ENCODE data around the gene RIOX2. TPM values are rescaled to one million over a fixed set of nuclear protein-coding genes. Genes with fewer than 3 reads are reported as not detected.
"Not testable (repeated sequence)": the region's sequence is repeated elsewhere in the genome, so short reads cannot be mapped to it uniquely, and the experiment has no call there.

RIOX2 gene
- total RNA-seq, 1 donor from 2014 or later = 63.2 TPM

GRCh38 chr3:97914388-97914787, 57.8 kb downstream of the RIOX2 start:
- Mint-ChIP-seq H3K9me3 (no peaks in the 10 kb centered on the region), H3K27me3 (ENCODE audit: low read depth) (no peaks in the 10 kb centered on the region), H3K36me3 (ENCODE audit: low read depth) (peaks cover 50% of the 10 kb centered on the region), H3K4me3 (ENCODE audit: low read depth) (no peak overlapping the region), H3K4me1 (ENCODE audit: low read depth) (peaks cover 15% of the 10 kb centered on the region), H3K27ac (no peak overlapping the region)
- no peak for DNase-seq (ENCODE audit: low spot score)
- intact Hi-C loops (cut with micrococcal nuclease) = no loop called here

GRCh38 chr3:97911459-97911858, 60.8 kb downstream of the RIOX2 start:
- intact Hi-C loops (cut with micrococcal nuclease) = no loop called here
- no peak overlapping the region for H3K27ac Mint-ChIP-seq
- H3K9me3 Mint-ChIP-seq = peaks cover 8% of the 10 kb centered on the region
- no peak for DNase-seq (ENCODE audit: low spot score)
- peaks cover 15% of the 10 kb centered on the region for H3K4me1 Mint-ChIP-seq (ENCODE audit: low read depth)
- H3K36me3 Mint-ChIP-seq (ENCODE audit: low read depth) = peaks cover 35% of the 10 kb centered on the region
- H3K4me3 Mint-ChIP-seq (ENCODE audit: low read depth) = no peak overlapping the region
- H3K27me3 Mint-ChIP-seq (ENCODE audit: low read depth) = no peaks in the 10 kb centered on the region

GRCh38 chr3:97910931-97911351, 61.3 kb downstream of the RIOX2 start:
- intact Hi-C loops (cut with micrococcal nuclease) = no loop called here
- Mint-ChIP-seq H3K4me1 (ENCODE audit: low read depth) (peaks cover 15% of the 10 kb centered on the region), H3K9me3 (peaks cover 8% of the 10 kb centered on the region), H3K27ac (peak overlapping the region; percentile 53), H3K27me3 (ENCODE audit: low read depth) (no peaks in the 10 kb centered on the region), H3K36me3 (ENCODE audit: low read depth) (peaks cover 33% of the 10 kb centered on the region), H3K4me3 (ENCODE audit: low read depth) (peak overlapping the region; percentile 73)
- peak; percentile 11 for DNase-seq (ENCODE audit: low spot score)

- H3K9me3 Mint-ChIP-seq; intact Hi-C loops (cut with micrococcal nuclease); H3K27me3 Mint-ChIP-seq (ENCODE audit: low read depth): not testable (repeated sequence)
- Mint-ChIP-seq H3K4me1 (ENCODE audit: low read depth) (peaks cover 15% of the 10 kb centered on the region), H3K36me3 (ENCODE audit: low read depth) (peaks cover 29% of the 10 kb centered on the region), H3K4me3 (ENCODE audit: low read depth) (peak overlapping the region; percentile 73), H3K27ac (peak overlapping the region; percentile 53)
- peak; percentile 34 for DNase-seq (ENCODE audit: low spot score)
Observed at GRCh38 chr3:97910236-97910831, 61.9 kb downstream of the RIOX2 start.

GRCh38 chr3:97909830-97910229, 62.4 kb downstream of the RIOX2 start:
- H3K36me3 Mint-ChIP-seq (ENCODE audit: low read depth) = peaks cover 24% of the 10 kb centered on the region
- H3K27ac Mint-ChIP-seq; intact Hi-C loops (cut with micrococcal nuclease); H3K4me3 Mint-ChIP-seq (ENCODE audit: low read depth); H3K27me3 Mint-ChIP-seq (ENCODE audit: low read depth); H3K9me3 Mint-ChIP-seq; DNase-seq (ENCODE audit: low spot score): not testable (repeated sequence)
- H3K4me1 Mint-ChIP-seq (ENCODE audit: low read depth) = peaks cover 15% of the 10 kb centered on the region

GRCh38 chr3:97901313-97902248, 70.7 kb downstream of the RIOX2 start:
- peaks cover 3% of the 10 kb centered on the region for H3K4me1 Mint-ChIP-seq (ENCODE audit: low read depth)
- peaks cover 14% of the 10 kb centered on the region for H3K36me3 Mint-ChIP-seq (ENCODE audit: low read depth)

GRCh38 chr3:97899331-97899730, 72.9 kb downstream of the RIOX2 start:
- no peak for DNase-seq (ENCODE audit: low spot score)
- Mint-ChIP-seq H3K36me3 (ENCODE audit: low read depth) (peaks cover 14% of the 10 kb centered on the region), H3K9me3 (no peaks in the 10 kb centered on the region), H3K4me1 (ENCODE audit: low read depth) (peaks cover 3% of the 10 kb centered on the region), H3K27me3 (ENCODE audit: low read depth) (no peaks in the 10 kb centered on the region), H3K27ac (no peak overlapping the region), H3K4me3 (ENCODE audit: low read depth) (no peak overlapping the region)
- intact Hi-C loops (cut with micrococcal nuclease) = no loop called here

More at GRCh38 chr3:97901313-97902248, 70.7 kb downstream of the RIOX2 start:
- no peaks in the 10 kb centered on the region for H3K9me3 Mint-ChIP-seq
- intact Hi-C loops (cut with micrococcal nuclease) = no loop called here
- no peak for DNase-seq (ENCODE audit: low spot score)
- H3K4me3 Mint-ChIP-seq (ENCODE audit: low read depth) = no peak overlapping the region
- no peaks in the 10 kb centered on the region for H3K27me3 Mint-ChIP-seq (ENCODE audit: low read depth)
- H3K27ac Mint-ChIP-seq = no peak overlapping the region

- Mint-ChIP-seq H3K4me3 (ENCODE audit: low read depth) (no peak overlapping the region), H3K9me3 (no peaks in the 10 kb centered on the region), H3K4me1 (ENCODE audit: low read depth) (peaks cover 3% of the 10 kb centered on the region), H3K27ac (no peak overlapping the region), H3K27me3 (ENCODE audit: low read depth) (no peaks in the 10 kb centered on the region), H3K36me3 (ENCODE audit: low read depth) (peaks cover 11% of the 10 kb centered on the region)
- no peak for DNase-seq (ENCODE audit: low spot score)
- intact Hi-C loops (cut with micrococcal nuclease) = no loop called here
Observed at GRCh38 chr3:97896547-97896946, 75.7 kb downstream of the RIOX2 start.

- intact Hi-C loops (cut with micrococcal nuclease) = no loop called here
- H3K36me3 Mint-ChIP-seq (ENCODE audit: low read depth) = peaks cover 11% of the 10 kb centered on the region
- no peak overlapping the region for H3K4me3 Mint-ChIP-seq (ENCODE audit: low read depth)
- H3K27me3 Mint-ChIP-seq (ENCODE audit: low read depth) = no peaks in the 10 kb centered on the region
- peaks cover 2% of the 10 kb centered on the region for H3K4me1 Mint-ChIP-seq (ENCODE audit: low read depth)
- no peak overlapping the region for H3K27ac Mint-ChIP-seq
- DNase-seq (ENCODE audit: low spot score) = no peak
- no peaks in the 10 kb centered on the region for H3K9me3 Mint-ChIP-seq
Observed at GRCh38 chr3:97896129-97896528, 76.1 kb downstream of the RIOX2 start.

GRCh38 chr3:97895216-97895615, 77.0 kb downstream of the RIOX2 start:
- intact Hi-C loops (cut with micrococcal nuclease) = no loop called here
- no peak overlapping the region for H3K4me3 Mint-ChIP-seq (ENCODE audit: low read depth)
- H3K9me3 Mint-ChIP-seq = no peaks in the 10 kb centered on the region
- H3K27me3 Mint-ChIP-seq (ENCODE audit: low read depth) = no peaks in the 10 kb centered on the region
- H3K4me1 Mint-ChIP-seq (ENCODE audit: low read depth) = no peaks in the 10 kb centered on the region
- no peak for DNase-seq (ENCODE audit: low spot score)
- peaks cover 8% of the 10 kb centered on the region for H3K36me3 Mint-ChIP-seq (ENCODE audit: low read depth)
- no peak overlapping the region for H3K27ac Mint-ChIP-seq

- no peak overlapping the region for H3K27ac Mint-ChIP-seq
- peaks cover 2% of the 10 kb centered on the region for H3K36me3 Mint-ChIP-seq (ENCODE audit: low read depth)
- H3K4me3 Mint-ChIP-seq (ENCODE audit: low read depth) = no peak overlapping the region
- H3K4me1 Mint-ChIP-seq (ENCODE audit: low read depth) = no peaks in the 10 kb centered on the region
- intact Hi-C loops (cut with micrococcal nuclease) = no loop called here
- H3K9me3 Mint-ChIP-seq = no peaks in the 10 kb centered on the region
- DNase-seq (ENCODE audit: low spot score) = no peak
- H3K27me3 Mint-ChIP-seq (ENCODE audit: low read depth) = no peaks in the 10 kb centered on the region
Observed at GRCh38 chr3:97892852-97893251, 79.4 kb downstream of the RIOX2 start.

All from activated T-helper 2 cell treated with anti-CD3 and anti-CD28 coated beads, Interferon-gamma antibody, Interleukin-2, Interleukin-4, amounts not matched to agents 10 μg/mL and 5 μg/mL and 100 μg/mL, durations not matched to agents 14 hours and 24 hours and 36 hours (primary cell).